OCI-LY3 (cell line): ENCODE measurements around the gene PTPRCAP.

Source experiments
- H2AFZ ChIP-seq: fragments of 200-600, 300-600 bp; shearing (Covaris generic); 2 replicates; pipeline ENCODE4 v1.6.0; 2014; ENCODE audit warnings: antibody characterized with exemption, low read depth, low read length
- H3K27ac ChIP-seq: fragments of 200-600, 300-600 bp; sonication (generic); 2 replicates; pipeline ENCODE4 v1.5.1; 2014; ENCODE audit warnings: mild to moderate bottlenecking, low read length, moderate library complexity, mixed read lengths
- H3K27me3 ChIP-seq: fragments of 200-600, 300-600 bp; sonication (generic); 2 replicates; pipeline ENCODE4 v1.6.1; 2014; ENCODE audit warnings: low read depth, low read length, mixed read lengths
- H3K36me3 ChIP-seq: fragments of 200-600, 300-600 bp; sonication (generic); replicated peaks from 2 replicates; pipeline ENCODE3; 2014; ENCODE audit warnings: low read depth, low read length, mixed read lengths
- H3K4me1 ChIP-seq: fragments of 300-600, 200-600 bp; sonication (generic); 2 replicates; pipeline ENCODE4 v1.6.1; 2014; ENCODE audit warnings: low read length, mixed read lengths
- H3K4me2 ChIP-seq: fragments of 200-600, 300-600 bp; sonication (generic); 2 replicates; pipeline ENCODE4 v1.6.1; 2014; ENCODE audit warnings: low read length, mixed read lengths
- H3K4me3 ChIP-seq: fragments of 300-600, 200-600 bp; sonication (generic); 2 replicates; pipeline ENCODE4 v1.5.1; 2014; ENCODE audit warnings: antibody characterized with exemption, mild to moderate bottlenecking, low read length, moderate library complexity
- H3K79me2 ChIP-seq: fragments of 300-600, 200-600 bp; shearing (Covaris generic); 2 replicates; pipeline ENCODE4 v1.6.1; 2014; ENCODE audit warnings: mild to moderate bottlenecking, low read length, mixed read lengths
- H3K9ac ChIP-seq: fragments of 300-600, 200-600 bp; shearing (Covaris generic); 2 replicates; pipeline ENCODE4 v1.6.0; 2014; ENCODE audit warnings: mild to moderate bottlenecking, low read length, moderate library complexity
- H3K9me3 ChIP-seq: fragments of 200-600, 300-600 bp; shearing (Covaris generic); 2 replicates; pipeline ENCODE4 v1.6.1; 2014; ENCODE audit warnings: low read length, mixed read lengths; ENCODE audit not compliant: insufficient read depth
- H4K20me1 ChIP-seq: fragments of 200-600, 300-600 bp; sonication (generic); 2 replicates; pipeline ENCODE4 v1.6.1; 2016; ENCODE audit warnings: low read length, mixed read lengths; ENCODE audit not compliant: insufficient read depth
- EZH2phosphoT487 ChIP-seq: fragments of 200-600 bp; shearing (Covaris generic); IDR thresholded peaks from 2 replicates; pipeline ENCODE4 v1.6.1; 2018; ENCODE audit warnings: antibody characterized with exemption, mixed run types, low read depth
- TF ChIP-seq, protein P1 (sequence below): fragments of 200-600, 300-600 bp; sonication (generic); IDR thresholded peaks from 2 replicates; pipeline ENCODE4 v1.5.1; 2014; ENCODE audit warnings: antibody characterized with exemption, low read length, low read depth

PTPRCAP gene

DNA sequence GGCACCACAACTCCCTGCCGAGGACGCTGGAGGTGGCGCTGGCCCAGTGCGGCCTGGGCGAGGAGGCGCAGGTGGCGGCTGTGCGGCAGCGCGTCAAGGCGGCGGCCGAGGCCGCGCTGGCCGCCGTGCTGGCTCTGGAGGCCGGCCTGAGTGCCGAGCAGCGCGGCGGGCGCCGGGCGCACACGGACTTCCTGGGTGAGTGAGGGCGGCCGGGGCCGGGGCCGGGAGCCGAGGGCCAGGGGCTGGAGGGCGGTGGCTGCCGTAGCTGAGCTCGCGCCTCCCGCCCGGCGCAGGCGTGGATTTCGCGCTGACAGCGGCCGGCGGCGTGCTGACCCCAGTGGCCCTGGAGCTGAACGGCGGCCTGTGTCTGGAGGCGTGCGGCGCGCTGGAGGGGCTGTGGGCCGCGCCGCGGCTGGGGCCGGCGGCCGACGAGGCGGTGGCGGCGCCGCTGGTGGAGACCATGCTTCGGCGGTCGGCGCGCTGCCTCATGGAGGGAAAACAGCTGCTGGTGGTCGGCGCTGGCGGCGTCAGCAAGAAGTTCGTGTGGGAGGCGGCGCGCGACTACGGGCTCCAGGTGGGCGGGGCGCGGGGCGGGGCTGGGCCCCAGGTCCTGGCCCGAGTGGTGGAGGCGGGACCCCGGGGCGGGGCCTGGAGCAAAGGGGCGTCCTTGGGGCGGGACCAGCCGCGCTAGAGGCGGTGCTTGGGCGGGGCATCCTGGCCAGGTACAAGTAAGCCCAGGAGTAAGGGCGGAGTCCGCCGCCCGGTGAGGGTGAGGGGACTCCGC, 16.6 kb downstream of the PTPRCAP start:
- Histone ChIP-seq H3K27me3 (peaks cover 30% of the 10 kb centered on the region), H3K36me3 (no peaks in the 10 kb centered on the region), H3K4me2 (peak overlapping the region; percentile 70), H2AFZ (no peak overlapping the region), H3K4me3 (peak overlapping the region; percentile 78), H3K9me3 (no peaks in the 10 kb centered on the region), H3K79me2 (no peaks in the 10 kb centered on the region), H3K4me1 (peaks cover 22% of the 10 kb centered on the region), H3K27ac (no peak overlapping the region), H4K20me1 (no peaks in the 10 kb centered on the region), H3K9ac (peak overlapping the region; percentile 54)
- TF ChIP-seq, protein P1, sequence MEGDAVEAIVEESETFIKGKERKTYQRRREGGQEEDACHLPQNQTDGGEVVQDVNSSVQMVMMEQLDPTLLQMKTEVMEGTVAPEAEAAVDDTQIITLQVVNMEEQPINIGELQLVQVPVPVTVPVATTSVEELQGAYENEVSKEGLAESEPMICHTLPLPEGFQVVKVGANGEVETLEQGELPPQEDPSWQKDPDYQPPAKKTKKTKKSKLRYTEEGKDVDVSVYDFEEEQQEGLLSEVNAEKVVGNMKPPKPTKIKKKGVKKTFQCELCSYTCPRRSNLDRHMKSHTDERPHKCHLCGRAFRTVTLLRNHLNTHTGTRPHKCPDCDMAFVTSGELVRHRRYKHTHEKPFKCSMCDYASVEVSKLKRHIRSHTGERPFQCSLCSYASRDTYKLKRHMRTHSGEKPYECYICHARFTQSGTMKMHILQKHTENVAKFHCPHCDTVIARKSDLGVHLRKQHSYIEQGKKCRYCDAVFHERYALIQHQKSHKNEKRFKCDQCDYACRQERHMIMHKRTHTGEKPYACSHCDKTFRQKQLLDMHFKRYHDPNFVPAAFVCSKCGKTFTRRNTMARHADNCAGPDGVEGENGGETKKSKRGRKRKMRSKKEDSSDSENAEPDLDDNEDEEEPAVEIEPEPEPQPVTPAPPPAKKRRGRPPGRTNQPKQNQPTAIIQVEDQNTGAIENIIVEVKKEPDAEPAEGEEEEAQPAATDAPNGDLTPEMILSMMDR: no peak
- TF ChIP-seq EZH2phosphoT487: no peak

DNA sequence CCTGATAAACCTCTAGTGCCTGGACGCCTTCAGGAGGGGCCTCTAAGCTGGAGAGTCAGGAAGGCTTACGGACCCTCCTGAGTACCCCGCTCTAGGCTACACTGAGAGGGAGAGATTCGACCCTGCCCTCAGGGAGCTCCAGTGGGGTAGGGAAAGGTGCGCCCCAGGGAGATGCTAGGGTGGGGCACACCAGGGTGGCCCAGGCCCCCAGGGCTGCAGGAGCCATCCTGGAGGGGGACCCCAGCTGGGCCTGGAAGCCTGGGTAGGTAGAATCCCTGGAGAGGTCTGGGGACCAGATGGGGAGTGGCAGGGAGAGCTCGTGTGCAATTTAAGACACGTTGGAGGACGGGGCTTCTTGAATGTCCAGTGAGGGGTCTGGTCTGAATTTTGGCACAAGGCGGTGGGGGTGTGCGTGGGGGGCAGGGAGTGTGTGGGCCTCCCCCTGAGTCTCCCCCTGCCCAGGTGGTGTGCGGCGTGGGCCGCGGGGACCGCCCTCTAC, 17.3 kb downstream of the PTPRCAP start:
- peaks cover 30% of the 10 kb centered on the region for H3K27me3 ChIP-seq
- H3K27ac ChIP-seq: no peak overlapping the region
- peak overlapping the region; percentile 70 for H3K4me2 ChIP-seq
- H3K4me3 ChIP-seq: peak overlapping the region; percentile 78
- no peak overlapping the region for H2AFZ ChIP-seq
- H3K36me3 ChIP-seq: no peaks in the 10 kb centered on the region
- H3K79me2 ChIP-seq: no peaks in the 10 kb centered on the region
- TF ChIP-seq, protein P1: no peak
- TF ChIP-seq EZH2phosphoT487: no peak
- H3K9ac ChIP-seq: peak overlapping the region; percentile 54
- no peaks in the 10 kb centered on the region for H3K9me3 ChIP-seq
- peaks cover 22% of the 10 kb centered on the region for H3K4me1 ChIP-seq
- H4K20me1 ChIP-seq: no peaks in the 10 kb centered on the region

DNA sequence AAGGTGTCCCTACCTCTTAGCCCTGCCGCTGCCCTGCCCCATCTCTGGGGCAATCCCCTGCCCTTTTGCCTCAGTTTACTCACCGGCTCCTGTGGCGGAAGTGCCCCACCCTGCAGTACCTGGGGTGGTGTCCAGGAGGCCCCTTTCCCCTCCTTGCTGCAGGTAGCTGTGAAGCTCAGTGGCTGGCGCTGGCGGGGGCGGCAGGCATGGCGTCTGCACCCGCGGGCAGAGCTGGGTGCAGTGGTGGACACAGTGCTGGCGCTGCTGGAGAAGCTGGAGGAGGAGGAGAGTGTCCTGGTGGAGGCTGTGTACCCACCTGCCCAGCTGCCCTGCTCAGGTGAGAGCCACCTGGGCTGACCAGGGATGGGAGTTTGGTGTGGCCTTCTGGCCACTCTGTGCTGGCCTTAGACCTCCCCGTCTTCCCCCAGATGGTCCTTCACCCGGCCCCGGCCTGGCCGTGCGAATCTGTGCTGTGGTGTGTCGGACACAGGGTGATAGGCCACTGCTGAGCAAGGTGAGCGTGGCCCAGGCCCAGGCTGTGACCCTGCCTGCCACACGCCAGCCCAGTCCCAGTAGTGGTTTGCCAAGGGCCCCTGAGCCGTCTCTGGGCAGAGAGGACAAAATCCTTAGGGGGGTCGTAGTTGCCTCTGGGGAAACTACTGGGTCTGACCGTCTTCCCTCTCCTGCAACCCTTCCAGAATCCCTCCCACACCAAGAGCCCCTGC, 18.0 kb downstream of the PTPRCAP start:
- H3K4me1 ChIP-seq: peaks cover 22% of the 10 kb centered on the region
- no peaks in the 10 kb centered on the region for H3K9me3 ChIP-seq
- no peaks in the 10 kb centered on the region for H3K79me2 ChIP-seq
- H3K36me3 ChIP-seq: no peaks in the 10 kb centered on the region
- peak overlapping the region; percentile 52 for H3K4me3 ChIP-seq
- H3K4me2 ChIP-seq: peak overlapping the region; percentile 70
- TF ChIP-seq, protein P1: no peak
- no peak for TF ChIP-seq EZH2phosphoT487
- peaks cover 34% of the 10 kb centered on the region for H3K27me3 ChIP-seq
- peak overlapping the region; percentile 31; the same call in 1 of the 2 replicates for H3K9ac ChIP-seq
- H2AFZ ChIP-seq: no peak overlapping the region
- H4K20me1 ChIP-seq: no peaks in the 10 kb centered on the region
- H3K27ac ChIP-seq: no peak overlapping the region
